Ascending aorta (tissue), 2 donors: ENCODE results near the gene TBC1D9B. TPM values are rescaled to one million over a fixed set of nuclear protein-coding genes. Genes with fewer than 3 reads are reported as not detected.
A peak's percentile ranks its signal among the peaks of the same experiment; 100 is the strongest.

Experiments used
- DNase-seq, 2 donors: peaks; one replicate each; pipeline ENCODE4 v3.0.0-alpha.2; 2019; ENCODE audit warnings: low spot score in 2 of 2
- H3K27ac ChIP-seq, 2 donors: fragments of 200-600 bp; sonication (generic); one replicate each; pipeline ENCODE4 v1.5.1; 2016 to 2017; ENCODE audit warnings: mild to moderate bottlenecking in 1 of 2
- H3K27me3 ChIP-seq: fragments of 200-600 bp; sonication (generic); one replicate; pipeline ENCODE4 v1.5.1; 2017
- H3K36me3 ChIP-seq, 2 donors: fragments of 200-600 bp; sonication (generic); one replicate each; pipeline ENCODE4 v1.5.1; 2016
- H3K4me1 ChIP-seq, 2 donors: fragments of 200-600 bp; sonication (generic); one replicate each; pipeline ENCODE4 v1.5.1; 2016 to 2017; ENCODE audit warnings: mild to moderate bottlenecking in 1 of 2
- H3K4me3 ChIP-seq, 2 donors: fragments of 200-600 bp; sonication (generic); one replicate each; pipeline ENCODE4 v1.5.1; 2016 to 2017; ENCODE audit warnings: mild to moderate bottlenecking in 1 of 2
- H3K9me3 ChIP-seq, 2 donors: fragments of 200-600 bp; sonication (generic); one replicate each; pipeline ENCODE4 v1.5.1; 2016
- CTCF ChIP-seq, 3 experiments: fragments of 200-600 bp in 2 of 3; fragments of 450-650 bp in 1 of 3; sonication (generic) in 2 of 3; IDR thresholded peaks; one replicate each; pipeline ENCODE4 v1.5.1; 2016 to 2019; ENCODE audit warnings: antibody characterized with exemption in 3 of 3, mild to moderate bottlenecking in 1 of 3, moderate library complexity in 1 of 3
- intact Hi-C: fragments of 100-400 bp; cut with DNase I; formaldehyde crosslinking; loops from one replicate; pipeline ENCODE4 v1.15.1; 2023
- total RNA-seq: library from RNA; depleted of rRNA; stranded (reverse); fragments of >200 nt; gene quantifications from one replicate; pipeline ENCODE4 v1.1.0, GENCODE V29; 2016

TBC1D9B gene
- total RNA-seq, 1 donor from 2014 or later, result 220 TPM

- TF ChIP-seq CTCF (IDR thresholded peaks at IDR 0.05), result no peak
- Histone ChIP-seq H3K27me3 (no peaks in the 10 kb centered on the region), H3K4me1 (no peaks in the 10 kb centered on the region), H3K27ac (peak overlapping the region in 1 of 2 donors; percentile 7), H3K36me3 (peaks cover 55 to 63% of the 10 kb centered on the region in 2 donors), H3K4me3 (no peak overlapping the region), H3K9me3 (peaks cover 7 to 20% of the 10 kb centered on the region in 2 donors)
- DNase-seq, result no peak
- intact Hi-C loops, result no loop called here
Observed at GRCh38 chr5:179879003-179879689, 28.6 kb downstream of the TBC1D9B start.

DNA sequence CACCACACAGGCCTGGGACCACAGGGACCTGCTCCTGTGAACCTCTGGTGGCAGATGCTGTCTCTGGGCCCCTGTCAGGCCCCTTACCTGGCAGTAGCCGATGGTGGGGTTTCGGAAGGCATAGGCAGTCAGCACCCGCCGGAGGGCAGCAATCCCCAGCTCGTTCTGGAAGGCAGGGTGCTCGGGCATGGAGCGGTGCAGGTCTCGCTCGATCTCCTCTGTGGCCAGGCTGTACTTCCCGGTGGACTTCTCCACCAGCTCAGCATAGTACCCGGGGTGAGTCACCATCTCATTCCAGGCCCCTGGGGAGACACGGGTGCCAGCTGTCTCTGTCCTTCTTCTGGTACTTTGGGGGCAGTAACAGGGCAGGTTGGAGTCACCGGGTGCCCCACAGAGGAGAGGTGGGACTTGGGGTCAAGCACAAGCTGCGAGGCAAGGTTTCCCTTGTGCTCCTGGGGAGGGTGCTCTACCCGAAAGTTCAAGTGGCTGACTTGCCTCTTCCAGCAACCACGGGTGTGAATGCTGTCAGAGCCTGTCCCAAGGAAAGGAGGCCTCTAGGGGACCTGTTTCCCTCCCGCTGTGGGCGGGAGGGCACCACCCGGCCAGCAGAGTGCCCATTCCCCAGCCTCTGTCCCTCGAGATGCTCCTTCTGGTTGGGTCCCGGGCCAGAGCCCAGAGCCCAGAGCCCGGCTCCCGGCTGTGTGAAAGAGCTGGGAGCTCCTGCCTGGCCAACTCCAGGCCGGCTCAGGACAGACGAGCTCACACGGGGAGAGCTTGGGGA is 29.3 kb downstream of the TBC1D9B start:
- DNase-seq, result no peak
- Histone ChIP-seq H3K27ac (peak overlapping the region in 1 of 2 donors; percentile 7), H3K9me3 (peaks cover 5 to 13% of the 10 kb centered on the region in 2 donors), H3K4me1 (no peaks in the 10 kb centered on the region), H3K27me3 (no peaks in the 10 kb centered on the region), H3K4me3 (no peak overlapping the region), H3K36me3 (peaks cover 54 to 63% of the 10 kb centered on the region in 2 donors)
- TF ChIP-seq CTCF (IDR thresholded peaks at IDR 0.05), result no peak
- intact Hi-C loops, result no loop called here

DNA sequence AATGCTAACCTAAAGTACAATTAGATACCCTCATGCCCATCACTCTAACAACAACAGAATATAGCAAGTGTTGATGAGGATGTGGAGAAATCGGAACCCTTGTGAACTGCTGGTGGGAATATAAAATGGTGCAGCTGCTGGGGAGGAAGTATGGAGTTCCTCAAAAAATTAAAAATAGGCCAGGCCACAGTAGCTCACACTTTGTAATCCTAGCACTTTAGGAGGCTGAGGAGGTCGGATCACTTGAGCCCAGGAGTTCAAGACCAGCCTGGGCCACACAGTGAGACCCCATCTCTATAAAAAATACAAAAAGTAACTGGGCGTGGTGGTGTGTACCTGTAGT is 31.1 kb downstream of the TBC1D9B start:
- Histone ChIP-seq H3K27ac (no peak overlapping the region), H3K27me3 (no peaks in the 10 kb centered on the region), H3K36me3 (peaks cover 62 to 69% of the 10 kb centered on the region in 2 donors), H3K9me3 (no peaks in the 10 kb centered on the region), H3K4me3 (no peak overlapping the region), H3K4me1 (no peaks in the 10 kb centered on the region)
- intact Hi-C loops, result no loop called here
- no peak for TF ChIP-seq CTCF (IDR thresholded peaks at IDR 0.05)
- DNase-seq, result no peak

DNA sequence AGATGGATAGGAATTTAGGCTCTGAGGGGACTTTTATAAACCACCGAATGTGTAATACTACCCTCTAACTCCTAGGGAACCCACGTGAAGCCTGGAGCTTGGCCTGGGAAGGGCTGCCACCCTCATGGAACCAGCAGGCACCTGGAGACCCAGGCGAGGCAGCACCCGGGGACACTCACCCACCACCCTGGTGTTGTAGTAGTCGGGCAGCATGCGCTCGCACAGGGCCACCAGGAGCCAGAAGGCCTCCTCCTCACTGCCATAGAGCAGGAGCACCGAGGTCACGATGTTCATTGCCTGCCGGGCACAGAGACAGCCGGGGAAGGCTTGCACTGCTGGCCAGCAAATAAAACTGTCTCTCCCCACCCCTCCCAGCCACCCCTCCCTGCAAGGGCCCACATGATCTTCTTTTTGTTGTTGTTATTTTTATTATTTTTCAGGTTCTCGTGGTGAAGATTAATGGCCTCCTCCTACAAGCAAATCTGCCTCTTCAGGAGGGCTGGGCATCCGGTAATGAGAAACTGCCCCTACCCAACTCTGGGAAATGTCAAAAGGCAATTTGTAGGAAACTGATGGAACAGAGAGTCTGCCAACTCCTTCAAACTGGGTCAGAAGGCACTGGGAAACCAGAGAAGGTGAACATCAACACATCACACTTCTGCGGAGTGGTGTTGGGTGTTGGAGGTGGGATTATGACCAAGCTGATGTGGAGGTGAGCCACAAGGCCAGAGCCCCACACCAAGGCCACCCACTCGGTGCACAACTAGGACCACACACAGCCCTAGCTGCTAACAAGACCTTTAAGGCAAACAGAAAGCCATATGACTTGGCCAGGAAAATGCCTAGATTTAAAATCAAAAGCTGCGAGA is 31.7 kb downstream of the TBC1D9B start:
- Histone ChIP-seq H3K36me3 (peaks cover 64 to 75% of the 10 kb centered on the region in 2 donors), H3K27ac (no peak overlapping the region), H3K4me1 (no peaks in the 10 kb centered on the region), H3K4me3 (no peak overlapping the region), H3K27me3 (no peaks in the 10 kb centered on the region), H3K9me3 (no peaks in the 10 kb centered on the region)
- no peak for DNase-seq
- TF ChIP-seq CTCF (IDR thresholded peaks at IDR 0.05), result no peak
- intact Hi-C loops, result no loop called here

DNA sequence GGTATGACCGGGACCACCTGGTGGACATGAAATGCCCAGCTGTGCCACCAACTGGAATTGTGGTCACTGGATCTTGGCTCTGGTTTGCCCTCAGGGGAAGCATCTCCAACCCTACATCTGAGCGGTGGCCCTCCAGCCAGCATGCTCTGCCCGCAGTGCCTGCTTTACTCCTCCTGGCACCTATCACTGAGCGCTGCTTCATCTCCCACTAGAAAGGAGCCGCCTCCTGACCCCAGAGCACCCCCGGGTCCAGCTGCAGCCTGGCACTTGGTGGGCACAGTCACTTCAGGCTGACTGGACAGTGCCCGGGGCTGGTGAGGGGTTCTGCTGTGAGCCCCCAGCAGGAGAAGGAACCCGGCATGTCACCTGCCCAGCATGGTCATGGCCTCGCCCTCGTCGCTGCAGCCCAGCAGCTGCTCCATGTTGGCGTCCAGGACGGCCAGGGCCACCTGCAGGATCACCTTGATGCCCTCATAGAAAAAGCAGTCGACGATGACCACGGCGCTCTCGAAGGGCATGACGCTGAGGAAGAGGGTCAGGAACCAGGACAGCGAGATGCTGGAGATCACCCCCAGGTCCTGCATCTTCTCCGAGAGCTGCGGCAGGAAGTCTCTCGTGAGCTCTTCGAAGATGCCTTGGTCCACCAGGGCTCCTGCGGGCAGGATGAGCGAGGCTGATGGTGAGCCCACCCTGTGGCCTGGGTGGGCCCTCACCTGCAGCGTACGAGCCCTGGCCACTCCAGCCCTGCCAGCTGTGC is 33.0 kb downstream of the TBC1D9B start:
- no peaks in the 10 kb centered on the region for H3K9me3 ChIP-seq
- intact Hi-C loops, result no loop called here
- no peaks in the 10 kb centered on the region for H3K27me3 ChIP-seq
- TF ChIP-seq CTCF (IDR thresholded peaks at IDR 0.05), result no peak
- no peak overlapping the region for H3K4me3 ChIP-seq
- no peaks in the 10 kb centered on the region for H3K4me1 ChIP-seq
- DNase-seq, result no peak
- H3K36me3 ChIP-seq, result peaks cover 69 to 76% of the 10 kb centered on the region in 2 donors
- no peak overlapping the region for H3K27ac ChIP-seq
